ENCODE measurements around the gene UMPS.

The UMPS gene

GRCh38 chr3:124685481-124685880, 44.8 kb upstream of the UMPS start:
- H3K27me3 ChIP-seq (replicated peaks; ENCODE audit: control insufficient read depth, insufficient read depth, low read length): no peaks in the 10 kb centered on the region
- H3K36me3 ChIP-seq (ENCODE audit: control insufficient read depth, insufficient read depth, low read length): no peaks in the 10 kb centered on the region
- TF ChIP-seq, protein P1, sequence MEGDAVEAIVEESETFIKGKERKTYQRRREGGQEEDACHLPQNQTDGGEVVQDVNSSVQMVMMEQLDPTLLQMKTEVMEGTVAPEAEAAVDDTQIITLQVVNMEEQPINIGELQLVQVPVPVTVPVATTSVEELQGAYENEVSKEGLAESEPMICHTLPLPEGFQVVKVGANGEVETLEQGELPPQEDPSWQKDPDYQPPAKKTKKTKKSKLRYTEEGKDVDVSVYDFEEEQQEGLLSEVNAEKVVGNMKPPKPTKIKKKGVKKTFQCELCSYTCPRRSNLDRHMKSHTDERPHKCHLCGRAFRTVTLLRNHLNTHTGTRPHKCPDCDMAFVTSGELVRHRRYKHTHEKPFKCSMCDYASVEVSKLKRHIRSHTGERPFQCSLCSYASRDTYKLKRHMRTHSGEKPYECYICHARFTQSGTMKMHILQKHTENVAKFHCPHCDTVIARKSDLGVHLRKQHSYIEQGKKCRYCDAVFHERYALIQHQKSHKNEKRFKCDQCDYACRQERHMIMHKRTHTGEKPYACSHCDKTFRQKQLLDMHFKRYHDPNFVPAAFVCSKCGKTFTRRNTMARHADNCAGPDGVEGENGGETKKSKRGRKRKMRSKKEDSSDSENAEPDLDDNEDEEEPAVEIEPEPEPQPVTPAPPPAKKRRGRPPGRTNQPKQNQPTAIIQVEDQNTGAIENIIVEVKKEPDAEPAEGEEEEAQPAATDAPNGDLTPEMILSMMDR (IDR thresholded peaks at IDR 0.05; ENCODE audit: insufficient read depth, low read length, poor library complexity, severe bottlenecking): no peak
- DNase-seq (ENCODE audit: extremely low read depth, insufficient read length): peak; percentile 11
- H3K4me3 ChIP-seq (replicated peaks; ENCODE audit: low read depth, low read length): no peak overlapping the region

DNA sequence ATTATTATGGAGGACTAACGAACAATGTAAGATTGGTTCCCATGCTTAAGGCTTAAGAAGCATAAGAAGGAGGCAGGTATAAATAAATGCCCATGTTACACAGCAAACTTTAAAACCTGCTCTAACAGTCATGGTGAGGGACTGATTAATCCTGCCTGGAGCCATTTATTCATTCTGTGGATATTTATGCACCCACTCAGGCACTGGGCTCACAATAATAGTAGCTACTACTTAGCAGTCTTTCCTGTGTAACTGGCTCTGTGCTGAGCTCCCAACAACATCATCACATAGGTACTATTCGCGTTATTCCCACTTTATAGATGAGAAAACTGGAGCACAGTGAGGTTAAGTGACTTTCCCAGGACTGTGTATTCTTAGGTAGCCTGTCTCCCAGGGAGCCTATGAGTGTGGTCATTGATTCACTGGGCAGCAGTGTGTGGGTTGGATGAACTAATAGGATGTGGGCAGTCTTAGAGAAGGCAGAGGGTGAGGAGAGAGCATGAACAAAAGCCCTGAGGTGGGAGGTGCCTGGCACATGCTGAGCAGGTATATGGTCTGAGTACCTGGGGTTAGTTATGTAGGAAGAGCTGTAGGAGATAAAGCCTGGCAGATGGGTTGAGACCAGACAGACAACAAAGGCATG, 44.1 kb upstream of the UMPS start:
- H3K27me3 ChIP-seq (replicated peaks; ENCODE audit: control insufficient read depth, insufficient read depth, low read length): no peaks in the 10 kb centered on the region
- no peak overlapping the region for H3K4me3 ChIP-seq (replicated peaks; ENCODE audit: low read depth, low read length)
- H3K36me3 ChIP-seq (ENCODE audit: control insufficient read depth, insufficient read depth, low read length): no peaks in the 10 kb centered on the region
- TF ChIP-seq, protein P1 (IDR thresholded peaks at IDR 0.05; ENCODE audit: insufficient read depth, low read length, poor library complexity, severe bottlenecking): no peak
- no peak for DNase-seq (ENCODE audit: extremely low read depth, insufficient read length)

DNA sequence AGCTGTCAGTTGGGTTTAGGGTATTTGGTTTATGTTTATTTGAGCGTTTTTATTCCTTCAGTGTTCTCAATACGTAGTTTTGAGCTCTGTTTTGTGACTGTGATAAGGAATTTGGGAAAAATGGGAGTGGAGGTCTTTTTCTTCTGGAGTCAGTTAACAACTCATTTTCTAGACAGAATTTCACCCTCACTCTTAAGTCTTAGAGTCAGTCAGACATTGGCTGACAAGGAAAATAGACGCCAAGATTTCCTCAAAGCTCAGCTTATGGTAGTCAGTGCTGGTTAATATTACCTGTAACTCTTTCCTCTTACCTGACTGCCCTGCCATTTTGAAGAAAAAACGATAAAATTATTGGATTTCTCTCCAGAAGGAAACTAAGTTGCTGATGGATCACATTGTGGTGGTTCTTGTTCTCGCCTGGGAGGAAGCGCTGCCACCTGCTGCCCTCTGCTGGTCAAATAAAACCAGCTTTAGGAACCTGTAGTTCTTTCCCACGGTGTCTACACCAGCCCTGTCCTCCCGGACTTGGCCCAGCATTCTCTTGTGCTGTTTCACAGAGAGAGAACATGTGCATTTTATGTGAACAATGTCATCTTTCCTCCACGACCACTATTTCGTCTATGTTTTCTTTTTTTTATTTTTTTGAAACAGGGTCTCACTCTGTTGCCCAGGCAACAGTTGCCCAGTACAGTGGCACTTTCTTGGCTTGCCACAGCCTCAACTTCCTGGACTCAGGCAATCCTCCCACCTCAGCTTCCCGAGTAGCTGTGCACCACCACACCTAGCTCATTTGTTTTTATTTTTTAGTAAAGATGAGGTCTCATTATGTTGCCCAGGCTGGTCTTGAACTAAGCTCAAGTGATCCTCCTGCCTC, 41.4 kb upstream of the UMPS start:
- H3K4me3 ChIP-seq (replicated peaks; ENCODE audit: low read depth, low read length): no peak overlapping the region
- H3K27me3 ChIP-seq (replicated peaks; ENCODE audit: control insufficient read depth, insufficient read depth, low read length): no peaks in the 10 kb centered on the region
- DNase-seq (ENCODE audit: extremely low read depth, insufficient read length): no peak
- no peaks in the 10 kb centered on the region for H3K36me3 ChIP-seq (ENCODE audit: control insufficient read depth, insufficient read depth, low read length)
- TF ChIP-seq, protein P1 (IDR thresholded peaks at IDR 0.05; ENCODE audit: insufficient read depth, low read length, poor library complexity, severe bottlenecking): peak; percentile 76

- H3K36me3 ChIP-seq (ENCODE audit: control insufficient read depth, insufficient read depth, low read length): no peaks in the 10 kb centered on the region
- no peaks in the 10 kb centered on the region; the same call in 1 of the 2 replicates for H3K27me3 ChIP-seq (replicated peaks; ENCODE audit: control insufficient read depth, insufficient read depth, low read length)
- H3K4me3 ChIP-seq (replicated peaks; ENCODE audit: low read depth, low read length): no peak overlapping the region
- no peak for DNase-seq (ENCODE audit: extremely low read depth, insufficient read length)
- TF ChIP-seq, protein P1 (IDR thresholded peaks at IDR 0.05; ENCODE audit: insufficient read depth, low read length, poor library complexity, severe bottlenecking): no peak
Measured at GRCh38 chr3:124691599-124691998, 38.7 kb upstream of the UMPS start.

DNA sequence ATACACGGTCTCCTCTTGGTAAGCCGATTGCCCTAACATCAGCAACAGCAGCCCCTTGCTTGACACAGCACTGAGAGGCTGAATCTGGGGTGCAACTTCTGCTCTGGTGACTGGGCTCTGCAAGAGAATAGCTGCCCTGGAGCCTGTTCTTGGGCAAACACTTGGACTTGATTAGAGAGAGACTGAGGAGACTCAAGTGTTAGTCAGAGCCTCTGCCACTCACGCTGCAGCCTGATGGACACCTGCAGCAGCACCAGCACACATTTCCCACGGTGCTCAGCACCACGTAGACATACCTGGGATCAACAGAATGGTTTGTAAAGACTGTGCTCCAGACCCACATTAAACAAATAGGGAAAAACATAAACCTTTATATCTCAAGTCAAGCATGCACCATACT, 35.8 kb upstream of the UMPS start:
- Histone ChIP-seq H3K4me3 (replicated peaks; ENCODE audit: low read depth, low read length) (no peak overlapping the region), H3K36me3 (ENCODE audit: control insufficient read depth, insufficient read depth, low read length) (no peaks in the 10 kb centered on the region), H3K27me3 (replicated peaks; ENCODE audit: control insufficient read depth, insufficient read depth, low read length) (no peaks in the 10 kb centered on the region; the same call in 1 of the 2 replicates)
- DNase-seq (ENCODE audit: extremely low read depth, insufficient read length): no peak
- TF ChIP-seq, protein P1 (IDR thresholded peaks at IDR 0.05; ENCODE audit: insufficient read depth, low read length, poor library complexity, severe bottlenecking): no peak

Measured in GM06990 (cell line).